Mucosa of descending colon (tissue), 3 donors: ENCODE data around the gene FGFBP1. TPM values are rescaled to one million over a fixed set of nuclear protein-coding genes. Genes with fewer than 3 reads are reported as not detected.

Source experiments
- ATAC-seq: fragments of 200-7000 bp; cut with Tn5 transposase; one replicate; pipeline ENCODE4 v1.9.1; 2020; ENCODE audit warnings: mild to moderate bottlenecking, moderate library complexity
- DNase-seq, 3 donors: peaks; one replicate each; pipeline ENCODE4 v3.0.0-alpha.2; 2020
- H3K36me3 ChIP-seq: fragments of 200-600 bp; one replicate; pipeline ENCODE4 v1.8.0; 2021; ENCODE audit warnings: low read depth, mild to moderate bottlenecking
- H3K4me1 ChIP-seq: fragments of 200-600 bp; one replicate; pipeline ENCODE4 v1.8.0; 2021; ENCODE audit warnings: low read depth, mild to moderate bottlenecking
- H3K4me3 ChIP-seq: fragments of 200-600 bp; one replicate; pipeline ENCODE4 v1.8.0; 2021; ENCODE audit warnings: mild to moderate bottlenecking
- H3K9me3 ChIP-seq: fragments of 200-600 bp; one replicate; pipeline ENCODE4 v1.8.0; 2021; ENCODE audit warnings: mild to moderate bottlenecking
- CTCF ChIP-seq: fragments of 200-600 bp; IDR thresholded peaks from one replicate; pipeline ENCODE4 v1.8.0; 2022; ENCODE audit warnings: antibody characterized with exemption, mild to moderate bottlenecking
- intact Hi-C, 2 donors: fragments of 100-400 bp; cut with DNase I in 1 of 2; cut with micrococcal nuclease in 1 of 2; formaldehyde crosslinking; loops; one replicate each; pipeline versions ENCODE4 v1.11.0 to v1.11.1; 2022; cut with DNase I, micrococcal nuclease
- total RNA-seq, 3 donors: library from RNA; stranded (reverse); fragmentation: NEBNext Ultra II Directional in 2 of 3; extraction: Animal tissue kit (Norgen Biotek cat#: 25700) in 2 of 3; gene quantifications; one replicate each; pipeline versions ENCODE4 v1.2.1 to v1.2.4, GENCODE V29; 2021 to 2023
- donor health status: DM: no; HTN: no; CAD: no; lungs with moderate emphysema.
- donor health status: DM: no; HTN: no; CAD: no.
- donor health status: DM: no; HTN: yes; CAD: no.

Gene FGFBP1
- total RNA-seq, 3 donors from 2014 or later = 10.8 to 39.4 (median 34.7) TPM

- no peak for TF ChIP-seq CTCF
- Histone ChIP-seq H3K4me1 (no peaks in the 10 kb centered on the region), H3K4me3 (no peak overlapping the region), H3K9me3 (no peaks in the 10 kb centered on the region), H3K36me3 (no peaks in the 10 kb centered on the region)
- intact Hi-C loops = loop anchor here (2.0 to 10.0 kb wide), 2 partner anchors 73 to 151 kb away; no protein-coding TSS in a partner anchor
- peak; percentile 6 for ATAC-seq
- DNase-seq = no peak
Measured at GRCh38 chr4:15955670-15956069, 17.1 kb upstream of the FGFBP1 start.

- intact Hi-C loops = loop anchor here (10.0 kb wide), 1 partner anchor 149 kb away; no protein-coding TSS in a partner anchor
- no peaks in the 10 kb centered on the region for H3K4me1 ChIP-seq
- DNase-seq (peak in 1 of 3 donors; percentile 18), ATAC-seq (peak; percentile 30)
- H3K9me3 ChIP-seq = no peaks in the 10 kb centered on the region
- no peaks in the 10 kb centered on the region for H3K36me3 ChIP-seq
- no peak for TF ChIP-seq CTCF
- H3K4me3 ChIP-seq = no peak overlapping the region
Measured at GRCh38 chr4:15953625-15954024, 15.1 kb upstream of the FGFBP1 start.

- DNase-seq (no peak), ATAC-seq (no peak)
- no peak for TF ChIP-seq CTCF
- intact Hi-C loops = loop anchor here (10.0 kb wide), 1 partner anchor 147 kb away; no protein-coding TSS in a partner anchor
- no peak overlapping the region for H3K4me3 ChIP-seq
- no peaks in the 10 kb centered on the region for H3K36me3 ChIP-seq
- H3K4me1 ChIP-seq = no peaks in the 10 kb centered on the region
- no peaks in the 10 kb centered on the region for H3K9me3 ChIP-seq
Measured at GRCh38 chr4:15951781-15952180, 13.2 kb upstream of the FGFBP1 start.

GRCh38 chr4:15948826-15949225 lies 10.3 kb upstream of the FGFBP1 start:
- no peak for DNase-seq
- TF ChIP-seq CTCF = no peak
- intact Hi-C loops = no loop called here

GRCh38 chr4:15947684-15948083 lies 9.1 kb upstream of the FGFBP1 start:
- ATAC-seq (no peak), DNase-seq (no peak)
- Histone ChIP-seq H3K9me3 (no peaks in the 10 kb centered on the region), H3K36me3 (no peaks in the 10 kb centered on the region), H3K4me1 (no peaks in the 10 kb centered on the region), H3K4me3 (no peak overlapping the region)
- intact Hi-C loops = no loop called here
- TF ChIP-seq CTCF = no peak

More at GRCh38 chr4:15948826-15949225, 10.3 kb upstream of the FGFBP1 start:
- no peak for ATAC-seq
- no peak overlapping the region for H3K4me3 ChIP-seq
- no peaks in the 10 kb centered on the region for H3K4me1 ChIP-seq
- no peaks in the 10 kb centered on the region for H3K9me3 ChIP-seq
- no peaks in the 10 kb centered on the region for H3K36me3 ChIP-seq

- H3K4me3 ChIP-seq = no peak overlapping the region
- H3K9me3 ChIP-seq = no peaks in the 10 kb centered on the region
- intact Hi-C loops = no loop called here
- no peak for ATAC-seq
- DNase-seq = no peak
- H3K36me3 ChIP-seq = no peaks in the 10 kb centered on the region
- no peak for TF ChIP-seq CTCF
- no peaks in the 10 kb centered on the region for H3K4me1 ChIP-seq
Measured at GRCh38 chr4:15945516-15945915, 7.0 kb upstream of the FGFBP1 start.
